ENCODE data around the gene CCDC80. TPM values are rescaled to one million over a fixed set of nuclear protein-coding genes. Genes with fewer than 3 reads are reported as not detected.

Gene CCDC80
- total RNA-seq, 1 donor from 2014 or later = not detected

GRCh38 chr3:112587336-112587735 is 53.6 kb downstream of the CCDC80 start:
- Mint-ChIP-seq H3K27ac (peak overlapping the region; percentile 42), H3K27me3 (no peaks in the 10 kb centered on the region), H3K36me3 (ENCODE audit: low read depth) (peaks cover 82% of the 10 kb centered on the region), H3K4me3 (no peak overlapping the region), H3K9me3 (no peaks in the 10 kb centered on the region), H3K4me1 (peaks cover 30% of the 10 kb centered on the region)
- intact Hi-C loops (cut with micrococcal nuclease) = no loop called here
- CTCF ChIA-PET = no interaction called here
- no peak for ATAC-seq (ENCODE audit: low read depth)
- TF ChIP-seq, protein P1, sequence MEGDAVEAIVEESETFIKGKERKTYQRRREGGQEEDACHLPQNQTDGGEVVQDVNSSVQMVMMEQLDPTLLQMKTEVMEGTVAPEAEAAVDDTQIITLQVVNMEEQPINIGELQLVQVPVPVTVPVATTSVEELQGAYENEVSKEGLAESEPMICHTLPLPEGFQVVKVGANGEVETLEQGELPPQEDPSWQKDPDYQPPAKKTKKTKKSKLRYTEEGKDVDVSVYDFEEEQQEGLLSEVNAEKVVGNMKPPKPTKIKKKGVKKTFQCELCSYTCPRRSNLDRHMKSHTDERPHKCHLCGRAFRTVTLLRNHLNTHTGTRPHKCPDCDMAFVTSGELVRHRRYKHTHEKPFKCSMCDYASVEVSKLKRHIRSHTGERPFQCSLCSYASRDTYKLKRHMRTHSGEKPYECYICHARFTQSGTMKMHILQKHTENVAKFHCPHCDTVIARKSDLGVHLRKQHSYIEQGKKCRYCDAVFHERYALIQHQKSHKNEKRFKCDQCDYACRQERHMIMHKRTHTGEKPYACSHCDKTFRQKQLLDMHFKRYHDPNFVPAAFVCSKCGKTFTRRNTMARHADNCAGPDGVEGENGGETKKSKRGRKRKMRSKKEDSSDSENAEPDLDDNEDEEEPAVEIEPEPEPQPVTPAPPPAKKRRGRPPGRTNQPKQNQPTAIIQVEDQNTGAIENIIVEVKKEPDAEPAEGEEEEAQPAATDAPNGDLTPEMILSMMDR (IDR thresholded peaks at IDR 0.05) = no peak
- POLR2A ChIA-PET = no interaction called here
- DNase-seq = no peak

GRCh38 chr3:112585782-112586181 is 55.2 kb downstream of the CCDC80 start:
- TF ChIP-seq, protein P1 (IDR thresholded peaks at IDR 0.05) = no peak
- CTCF ChIA-PET = no interaction called here
- H3K27me3 Mint-ChIP-seq = no peaks in the 10 kb centered on the region
- peaks cover 29% of the 10 kb centered on the region for H3K4me1 Mint-ChIP-seq
- no peak overlapping the region for H3K4me3 Mint-ChIP-seq
- DNase-seq (no peak), ATAC-seq (ENCODE audit: low read depth) (no peak)
- H3K27ac Mint-ChIP-seq = peak overlapping the region; percentile 61
- POLR2A ChIA-PET = no interaction called here
- H3K9me3 Mint-ChIP-seq = no peaks in the 10 kb centered on the region
- peaks cover 83% of the 10 kb centered on the region for H3K36me3 Mint-ChIP-seq (ENCODE audit: low read depth)
- intact Hi-C loops (cut with micrococcal nuclease) = no loop called here

- Mint-ChIP-seq H3K4me1 (peaks cover 46% of the 10 kb centered on the region), H3K36me3 (ENCODE audit: low read depth) (peaks cover 72% of the 10 kb centered on the region), H3K4me3 (no peak overlapping the region), H3K27me3 (no peaks in the 10 kb centered on the region), H3K27ac (no peak overlapping the region), H3K9me3 (no peaks in the 10 kb centered on the region)
- POLR2A ChIA-PET = no interaction called here
- DNase-seq (no peak), ATAC-seq (ENCODE audit: low read depth) (no peak)
- TF ChIP-seq, protein P1 (IDR thresholded peaks at IDR 0.05) = no peak
- CTCF ChIA-PET = interaction anchor here (1.0 to 3.2 kb wide), 10 partner anchors 12 to 705 kb away, joined by 3 to 20 read pairs (median 8); no protein-coding TSS in a partner anchor
- intact Hi-C loops (cut with micrococcal nuclease) = loop anchor here (2.0 kb wide), 1 partner anchor 396 kb away; no protein-coding TSS in a partner anchor
Observed at GRCh38 chr3:112583105-112583504, 57.8 kb downstream of the CCDC80 start.

DNA sequence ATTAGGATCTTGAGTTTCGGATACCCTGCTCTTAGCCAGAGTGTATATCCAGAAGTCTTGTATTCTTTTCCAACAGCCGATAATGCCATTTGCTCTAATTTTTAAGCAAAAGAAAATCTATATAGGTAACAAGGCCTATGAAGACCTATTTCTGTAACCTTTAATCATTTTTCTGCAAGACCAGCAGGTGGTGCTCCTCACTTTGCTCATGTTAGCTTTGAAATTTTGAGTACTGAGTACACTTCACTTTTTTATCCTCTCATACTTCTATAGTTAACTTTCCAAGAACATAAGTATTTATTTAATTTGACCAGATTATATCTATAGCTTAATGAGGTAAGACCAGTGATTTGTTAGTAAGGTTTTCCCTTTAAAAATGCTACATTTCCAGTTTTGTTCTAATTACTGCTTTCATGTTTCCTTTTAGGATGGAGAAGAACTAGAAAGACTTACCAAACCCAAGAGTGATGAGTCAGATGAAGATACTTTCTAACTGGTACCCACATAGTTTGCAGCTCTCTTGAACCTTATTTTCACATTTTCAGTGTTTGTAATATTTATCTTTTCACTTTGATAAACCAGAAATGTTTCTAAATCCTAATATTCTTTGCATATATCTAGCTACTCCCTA is 58.6 kb downstream of the CCDC80 start:
- Mint-ChIP-seq H3K27me3 (no peaks in the 10 kb centered on the region), H3K4me3 (no peak overlapping the region)

DNA sequence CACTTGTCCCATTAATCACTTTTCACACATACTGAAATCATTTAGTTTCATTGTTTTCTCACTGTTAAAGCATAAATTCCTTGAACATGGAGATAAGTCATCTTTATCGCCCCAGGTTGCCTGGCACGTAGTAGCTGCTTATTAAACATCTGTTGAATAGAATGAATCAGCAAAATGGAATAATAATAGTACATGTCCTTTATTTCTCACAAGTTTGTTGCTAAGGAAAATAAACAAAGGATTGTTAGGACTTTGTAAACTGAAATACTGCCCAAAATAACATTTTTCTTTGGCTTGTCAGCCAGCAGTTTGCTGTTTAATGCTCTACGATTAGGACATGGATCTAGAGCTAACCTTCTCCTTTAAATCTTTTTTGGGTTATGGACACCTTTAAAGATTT is 61.2 kb downstream of the CCDC80 start:
- POLR2A ChIA-PET = interaction anchor here (0.7 to 2.8 kb wide), 4 partner anchors 10 to 412 kb away, joined by 3 to 16 read pairs (median 5); partner anchors contain the start of genes ATG3, GTPBP8 and SLC35A5
- Mint-ChIP-seq H3K27ac (peak overlapping the region; percentile 77), H3K4me3 (peak overlapping the region; percentile 3), H3K9me3 (no peaks in the 10 kb centered on the region), H3K36me3 (ENCODE audit: low read depth) (peaks cover 52% of the 10 kb centered on the region), H3K4me1 (peaks cover 22% of the 10 kb centered on the region), H3K27me3 (no peaks in the 10 kb centered on the region)
- intact Hi-C loops (cut with micrococcal nuclease) = loop anchor here (1.0 kb wide), 1 partner anchor 17 kb away; the partner anchor contains the start of gene SLC35A5
- CTCF ChIA-PET = interaction anchor here (1.1 to 1.4 kb wide), 2 partner anchors 18 to 63 kb away, joined by 3 to 5 read pairs; partner anchors contain the start of genes ATG3 and SLC35A5
- TF ChIP-seq, protein P1 (IDR thresholded peaks at IDR 0.05) = no peak
- ATAC-seq (ENCODE audit: low read depth) (no peak), DNase-seq (no peak)

More for the DNA sequence above, 58.6 kb downstream of the CCDC80 start:
- CTCF ChIA-PET = interaction anchor here (0.9 to 3.2 kb wide), 12 partner anchors 13 to 706 kb away, joined by 3 to 20 read pairs (median 5); no protein-coding TSS in a partner anchor
- ATAC-seq (ENCODE audit: low read depth) (no peak), DNase-seq (no peak)
- intact Hi-C loops (cut with micrococcal nuclease) = loop anchor here (1.0 to 2.0 kb wide), 4 partner anchors 61 to 706 kb away; no protein-coding TSS in a partner anchor
- TF ChIP-seq, protein P1 (IDR thresholded peaks at IDR 0.05) = peak; percentile 59
- POLR2A ChIA-PET = interaction anchor here (1.2 to 1.5 kb wide), 3 partner anchors 20 to 471 kb away, joined by 4 read pairs; partner anchors contain the start of genes ATG3 and SLC35A5
- H3K27ac Mint-ChIP-seq = no peak overlapping the region
- peaks cover 42% of the 10 kb centered on the region for H3K4me1 Mint-ChIP-seq
- no peaks in the 10 kb centered on the region for H3K9me3 Mint-ChIP-seq
- H3K36me3 Mint-ChIP-seq (ENCODE audit: low read depth) = peaks cover 68% of the 10 kb centered on the region
